ENCODE data around the gene SLC38A3. TPM values are rescaled to one million over a fixed set of nuclear protein-coding genes. Genes with fewer than 3 reads are reported as not detected.

The SLC38A3 gene
- total and polyA plus RNA-seq, 9 of the 15 experiments (the other 6 are each of a cell fraction or from before 2014, with no cell fraction given) = 0.09 to 0.38 (median 0.16) TPM; not detected in 6

- TF ChIP-seq, protein P1, sequence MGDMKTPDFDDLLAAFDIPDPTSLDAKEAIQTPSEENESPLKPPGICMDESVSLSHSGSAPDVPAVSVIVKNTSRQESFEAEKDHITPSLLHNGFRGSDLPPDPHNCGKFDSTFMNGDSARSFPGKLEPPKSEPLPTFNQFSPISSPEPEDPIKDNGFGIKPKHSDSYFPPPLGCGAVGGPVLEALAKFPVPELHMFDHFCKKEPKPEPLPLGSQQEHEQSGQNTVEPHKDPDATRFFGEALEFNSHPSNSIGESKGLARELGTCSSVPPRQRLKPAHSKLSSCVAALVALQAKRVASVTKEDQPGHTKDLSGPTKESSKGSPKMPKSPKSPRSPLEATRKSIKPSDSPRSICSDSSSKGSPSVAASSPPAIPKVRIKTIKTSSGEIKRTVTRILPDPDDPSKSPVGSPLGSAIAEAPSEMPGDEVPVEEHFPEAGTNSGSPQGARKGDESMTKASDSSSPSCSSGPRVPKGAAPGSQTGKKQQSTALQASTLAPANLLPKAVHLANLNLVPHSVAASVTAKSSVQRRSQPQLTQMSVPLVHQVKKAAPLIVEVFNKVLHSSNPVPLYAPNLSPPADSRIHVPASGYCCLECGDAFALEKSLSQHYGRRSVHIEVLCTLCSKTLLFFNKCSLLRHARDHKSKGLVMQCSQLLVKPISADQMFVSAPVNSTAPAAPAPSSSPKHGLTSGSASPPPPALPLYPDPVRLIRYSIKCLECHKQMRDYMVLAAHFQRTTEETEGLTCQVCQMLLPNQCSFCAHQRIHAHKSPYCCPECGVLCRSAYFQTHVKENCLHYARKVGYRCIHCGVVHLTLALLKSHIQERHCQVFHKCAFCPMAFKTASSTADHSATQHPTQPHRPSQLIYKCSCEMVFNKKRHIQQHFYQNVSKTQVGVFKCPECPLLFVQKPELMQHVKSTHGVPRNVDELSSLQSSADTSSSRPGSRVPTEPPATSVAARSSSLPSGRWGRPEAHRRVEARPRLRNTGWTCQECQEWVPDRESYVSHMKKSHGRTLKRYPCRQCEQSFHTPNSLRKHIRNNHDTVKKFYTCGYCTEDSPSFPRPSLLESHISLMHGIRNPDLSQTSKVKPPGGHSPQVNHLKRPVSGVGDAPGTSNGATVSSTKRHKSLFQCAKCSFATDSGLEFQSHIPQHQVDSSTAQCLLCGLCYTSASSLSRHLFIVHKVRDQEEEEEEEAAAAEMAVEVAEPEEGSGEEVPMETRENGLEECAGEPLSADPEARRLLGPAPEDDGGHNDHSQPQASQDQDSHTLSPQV (IDR thresholded peaks at IDR 0.05) = peak; percentile 46; the same call in 1 of the 2 replicates
- TF ChIP-seq RAD21 (CRISPR knock-in tag; conservative IDR thresholded peaks at IDR 0.05 in 1 of 2, IDR thresholded peaks at IDR 0.05 in 1 of 2) = peak; percentile 89 to 90
- 0 out of 2 replicates have a peak, but pooled peaks have one; percentile 52 for TF ChIP-seq ZBED1 (IDR thresholded peaks at IDR 0.05)
- peak; percentile 85 for TF ChIP-seq BHLHE40 (IDR thresholded peaks at IDR 0.05; ENCODE audit: low read length)
- peak; percentile 67 for TF ChIP-seq POLR2G (IDR thresholded peaks at IDR 0.05; ENCODE audit: low read depth, low read length)
- TF ChIP-seq, protein P2, sequence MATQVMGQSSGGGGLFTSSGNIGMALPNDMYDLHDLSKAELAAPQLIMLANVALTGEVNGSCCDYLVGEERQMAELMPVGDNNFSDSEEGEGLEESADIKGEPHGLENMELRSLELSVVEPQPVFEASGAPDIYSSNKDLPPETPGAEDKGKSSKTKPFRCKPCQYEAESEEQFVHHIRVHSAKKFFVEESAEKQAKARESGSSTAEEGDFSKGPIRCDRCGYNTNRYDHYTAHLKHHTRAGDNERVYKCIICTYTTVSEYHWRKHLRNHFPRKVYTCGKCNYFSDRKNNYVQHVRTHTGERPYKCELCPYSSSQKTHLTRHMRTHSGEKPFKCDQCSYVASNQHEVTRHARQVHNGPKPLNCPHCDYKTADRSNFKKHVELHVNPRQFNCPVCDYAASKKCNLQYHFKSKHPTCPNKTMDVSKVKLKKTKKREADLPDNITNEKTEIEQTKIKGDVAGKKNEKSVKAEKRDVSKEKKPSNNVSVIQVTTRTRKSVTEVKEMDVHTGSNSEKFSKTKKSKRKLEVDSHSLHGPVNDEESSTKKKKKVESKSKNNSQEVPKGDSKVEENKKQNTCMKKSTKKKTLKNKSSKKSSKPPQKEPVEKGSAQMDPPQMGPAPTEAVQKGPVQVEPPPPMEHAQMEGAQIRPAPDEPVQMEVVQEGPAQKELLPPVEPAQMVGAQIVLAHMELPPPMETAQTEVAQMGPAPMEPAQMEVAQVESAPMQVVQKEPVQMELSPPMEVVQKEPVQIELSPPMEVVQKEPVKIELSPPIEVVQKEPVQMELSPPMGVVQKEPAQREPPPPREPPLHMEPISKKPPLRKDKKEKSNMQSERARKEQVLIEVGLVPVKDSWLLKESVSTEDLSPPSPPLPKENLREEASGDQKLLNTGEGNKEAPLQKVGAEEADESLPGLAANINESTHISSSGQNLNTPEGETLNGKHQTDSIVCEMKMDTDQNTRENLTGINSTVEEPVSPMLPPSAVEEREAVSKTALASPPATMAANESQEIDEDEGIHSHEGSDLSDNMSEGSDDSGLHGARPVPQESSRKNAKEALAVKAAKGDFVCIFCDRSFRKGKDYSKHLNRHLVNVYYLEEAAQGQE (IDR thresholded peaks at IDR 0.05; ENCODE audit: borderline replicate concordance) = peak; percentile 83
- TF ChIP-seq, protein P2 (CRISPR knock-in tag; IDR thresholded peaks at IDR 0.05; ENCODE audit: low read depth) = no peak
- peak; percentile 72 for TF ChIP-seq RBFOX2 (IDR thresholded peaks at IDR 0.05; ENCODE audit: low read depth, low read length)
- TF ChIP-seq PHF8 (IDR thresholded peaks at IDR 0.05; ENCODE audit: borderline replicate concordance, low read length) = peak; percentile 24; the same call in 1 of the 2 replicates
- no peak; the same call in 1 of the 2 replicates for TF ChIP-seq MYC (IDR thresholded peaks at IDR 0.05; ENCODE audit: low read depth, low read length)
- no peak for TF ChIP-seq MYC (CRISPR knock-in tag; IDR thresholded peaks at IDR 0.05; ENCODE audit: borderline replicate concordance, low read depth)
- TF ChIP-seq ZNF263 (CRISPR knock-in tag; IDR thresholded peaks at IDR 0.05; ENCODE audit: borderline replicate concordance) = peak; percentile 62; the same call in 1 of the 2 replicates
- no peak for TF ChIP-seq RBM25 (IDR thresholded peaks at IDR 0.05; ENCODE audit: low read depth, low read length, severe bottlenecking)
- TF ChIP-seq SMARCE1 (IDR thresholded peaks at IDR 0.05) = 0 out of 2 replicates have a peak, but pooled peaks have one; percentile 15
- TF ChIP-seq MYNN (IDR thresholded peaks at IDR 0.05) = peak; percentile 63; the same call in 1 of the 2 replicates
- no peak for TF ChIP-seq MYNN (CRISPR knock-in tag; IDR thresholded peaks at IDR 0.05)
These were observed 40.9 kb downstream of the SLC38A3 start (continued) for GRCh38 chr3:50245831-50246516.

All from K562 (cell line).